ENCODE measurements around the gene DHX9.

Gene DHX9

DNA sequence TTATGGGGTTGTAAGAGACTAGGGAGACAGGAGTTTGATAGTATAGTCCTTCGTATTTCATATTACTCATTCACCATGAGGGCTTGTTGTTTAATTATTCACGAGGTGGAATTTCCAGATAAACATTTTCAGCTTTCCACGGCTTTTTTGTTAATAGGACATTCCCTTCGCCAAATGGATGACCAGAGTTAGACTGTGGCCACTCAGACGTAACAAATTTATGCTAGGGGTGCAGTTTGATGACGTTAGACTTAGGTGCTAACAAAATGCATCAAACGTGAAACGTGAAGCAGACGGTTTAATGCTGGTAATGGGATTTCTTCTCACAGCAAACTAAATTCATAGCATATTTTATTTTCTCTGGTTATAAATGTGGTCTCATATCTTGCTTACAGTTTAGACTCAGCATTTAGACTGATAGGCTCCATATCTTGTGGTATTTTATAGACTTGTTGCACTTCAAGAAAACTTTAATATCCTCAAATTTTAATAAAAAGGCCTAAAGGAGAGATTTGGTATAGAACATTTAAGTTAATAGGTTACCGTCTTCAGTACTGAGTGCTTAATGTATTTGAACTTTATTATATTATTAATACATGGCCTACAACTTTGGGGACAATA lies 2.3 kb downstream of the DHX9 start:
- DNase-seq (ENCODE audit: low spot score), result peak; percentile 58

DNA sequence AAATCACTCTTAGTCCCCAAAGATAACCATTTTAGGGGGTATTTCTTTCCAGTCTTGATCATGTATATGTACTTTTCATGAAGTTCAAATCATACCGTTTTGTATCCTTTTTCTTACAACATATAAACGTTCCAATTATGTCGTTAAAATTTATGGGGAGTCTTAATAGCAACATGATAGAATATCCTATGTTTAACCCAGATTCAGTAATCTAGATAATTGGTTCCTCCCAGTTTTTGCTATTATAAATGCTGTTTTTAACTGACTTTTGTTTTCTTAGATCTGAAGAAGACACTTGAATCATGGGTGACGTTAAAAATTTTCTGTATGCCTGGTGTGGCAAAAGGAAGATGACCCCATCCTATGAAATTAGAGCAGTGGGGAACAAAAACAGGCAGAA lies 3.1 kb downstream of the DHX9 start:
- no peak for DNase-seq (ENCODE audit: low spot score)

GRCh38 chr1:182845379-182845778 lies 6.2 kb downstream of the DHX9 start:
- no peak for DNase-seq (ENCODE audit: low spot score)

DNA sequence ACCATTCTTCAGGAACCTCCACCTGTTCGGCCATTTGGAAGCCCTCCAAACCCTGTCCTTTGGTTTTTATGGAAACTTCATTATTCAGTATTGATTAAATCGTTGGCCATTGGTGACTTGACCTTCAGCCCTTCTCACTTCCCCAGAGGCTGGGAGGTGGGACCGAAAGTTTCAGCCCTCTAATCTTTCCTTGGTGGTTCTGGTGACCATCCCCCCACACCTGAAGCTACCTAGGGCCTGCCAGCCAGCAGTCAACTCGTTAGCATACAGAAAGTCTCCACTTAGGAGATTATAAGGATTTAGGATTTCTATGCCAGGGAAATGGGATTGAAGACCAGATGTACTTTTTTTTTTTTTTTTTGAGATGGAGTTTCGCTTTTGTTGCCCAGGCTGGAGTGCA lies 6.7 kb downstream of the DHX9 start:
- DNase-seq (ENCODE audit: low spot score), result no peak

DNA sequence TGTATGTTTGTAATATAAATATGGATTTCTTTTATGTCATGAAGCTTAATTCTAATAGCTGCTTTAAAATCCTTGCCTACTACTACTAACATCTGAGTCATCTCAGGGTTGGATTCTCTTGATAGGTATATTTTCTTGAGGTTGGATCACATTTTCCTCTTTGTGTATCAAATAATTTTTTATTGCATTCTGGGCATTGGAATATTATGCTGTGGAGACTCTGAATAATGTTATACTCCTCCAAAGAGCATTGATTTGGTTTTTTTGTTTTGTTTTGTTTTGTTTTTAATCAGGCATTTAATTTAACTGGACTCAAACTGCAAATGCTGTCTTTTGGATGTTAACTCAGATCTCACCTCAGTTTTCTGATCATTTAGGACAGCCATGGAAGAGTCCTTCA lies 8.0 kb downstream of the DHX9 start:
- DNase-seq (ENCODE audit: low spot score), result no peak

DNA sequence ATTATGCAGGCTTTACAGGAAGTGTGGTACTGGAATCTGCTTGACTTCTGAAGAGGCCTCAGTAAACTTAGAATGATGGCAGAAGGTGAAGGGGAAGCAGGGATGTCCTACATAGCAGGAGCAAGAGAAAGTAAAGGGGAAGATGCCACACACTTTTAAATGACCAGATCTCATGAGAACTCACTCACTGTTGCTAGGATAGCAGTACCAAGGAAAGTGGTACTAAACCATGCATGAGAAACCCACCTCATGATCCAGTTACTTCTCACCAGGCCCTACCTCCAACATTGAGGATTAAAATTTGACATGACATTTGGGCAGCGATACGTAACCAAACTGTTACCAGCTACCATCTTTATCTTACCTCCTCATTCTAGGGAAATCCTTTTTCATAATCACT lies 9.6 kb downstream of the DHX9 start:
- no peak for DNase-seq (ENCODE audit: low spot score)

DNA sequence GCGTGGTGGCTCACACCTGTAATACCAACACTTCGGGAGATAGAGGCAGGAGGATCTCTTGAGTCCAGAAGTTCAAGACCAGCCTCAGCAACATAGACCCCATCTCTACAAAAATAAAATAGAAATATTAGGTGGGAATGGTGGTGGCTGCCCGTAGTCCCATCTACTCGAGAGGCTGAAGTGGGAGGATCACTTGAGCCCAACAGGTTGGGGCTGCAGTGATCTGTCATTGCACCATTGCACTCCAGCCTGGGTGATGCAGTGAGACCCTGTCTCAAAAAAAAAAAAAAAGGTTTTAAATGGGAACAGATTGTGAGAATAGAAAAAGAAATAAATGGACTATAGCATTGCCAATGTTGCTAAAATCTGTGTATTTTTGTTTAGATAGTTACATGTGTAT lies 11.2 kb downstream of the DHX9 start:
- DNase-seq (ENCODE audit: low spot score), result no peak

GRCh38 chr1:182851825-182852224 lies 12.7 kb downstream of the DHX9 start:
- DNase-seq (ENCODE audit: low spot score), result no peak

GRCh38 chr1:182855911-182856310 lies 16.8 kb downstream of the DHX9 start:
- no peak for DNase-seq (ENCODE audit: low spot score)

DNA sequence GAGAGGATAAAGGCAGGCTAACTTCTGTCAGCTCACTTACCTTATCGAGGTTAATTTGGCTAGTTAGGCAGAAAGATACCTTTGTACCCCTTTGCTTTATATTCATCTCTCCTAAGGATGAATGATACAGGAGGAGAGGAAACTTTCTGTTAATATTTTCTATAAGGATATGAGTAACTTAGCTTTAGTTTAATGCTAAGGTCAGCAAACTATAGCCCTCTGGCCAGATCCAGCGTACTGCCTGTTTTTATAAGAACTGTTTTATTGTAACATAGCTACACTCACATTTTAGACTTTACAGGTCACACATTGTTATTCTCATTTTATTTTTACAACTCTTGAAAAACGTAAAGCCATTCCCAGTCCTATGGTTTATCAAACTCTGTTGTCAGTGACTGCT lies 18.1 kb downstream of the DHX9 start:
- DNase-seq (ENCODE audit: low spot score), result no peak

- DNase-seq (ENCODE audit: low spot score), result no peak
Observed at GRCh38 chr1:182860658-182861057, 21.5 kb downstream of the DHX9 start.

- no peak for DNase-seq (ENCODE audit: low spot score)
Observed at GRCh38 chr1:182861994-182862393, 22.8 kb downstream of the DHX9 start.

GRCh38 chr1:182862827-182863226 lies 23.7 kb downstream of the DHX9 start:
- no peak for DNase-seq (ENCODE audit: low spot score)

DNA sequence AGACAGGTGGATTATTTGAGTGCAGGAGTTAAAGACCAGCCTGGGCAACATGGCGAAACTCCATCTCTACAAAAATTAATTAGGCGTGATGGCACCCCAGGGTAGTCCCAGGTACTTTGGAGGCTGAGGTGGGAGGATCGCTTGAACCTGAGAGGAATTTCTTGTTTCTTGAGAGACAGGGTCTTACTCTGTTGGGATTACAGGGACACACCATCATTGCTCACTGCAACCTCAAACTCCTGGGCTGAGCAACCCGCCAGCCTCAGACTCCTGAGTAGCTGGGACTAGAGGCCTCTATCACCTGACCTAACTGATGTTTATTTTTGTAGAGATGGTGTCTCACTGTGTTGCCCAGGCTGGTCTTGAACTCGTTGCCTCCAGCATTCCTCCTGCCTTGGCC lies 24.8 kb downstream of the DHX9 start:
- no peak for DNase-seq (ENCODE audit: low spot score)

- no peak for DNase-seq (ENCODE audit: low spot score)
Observed at GRCh38 chr1:182867861-182868260, 28.7 kb downstream of the DHX9 start.

DNA sequence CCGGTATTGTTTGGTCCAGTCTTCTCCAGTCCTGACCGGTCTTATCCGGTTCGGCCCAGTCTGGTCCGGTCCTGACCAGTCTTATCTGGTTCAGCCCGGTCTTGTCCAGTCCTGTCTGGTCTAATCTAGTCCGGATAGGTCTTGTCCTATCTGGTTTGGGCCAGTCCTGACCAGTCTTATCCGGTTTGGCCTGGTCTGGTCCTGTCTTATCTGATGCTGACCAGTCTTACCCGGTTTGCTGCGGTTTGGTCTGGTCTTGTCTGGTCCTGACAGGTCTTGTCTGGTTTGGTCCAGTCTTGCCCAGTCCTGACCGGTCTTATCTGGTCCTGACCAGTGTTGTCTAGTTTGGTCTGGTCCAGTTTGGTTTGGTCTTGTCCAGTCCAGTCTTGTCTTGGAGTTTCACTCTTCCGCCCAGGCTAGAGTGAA lies 30.1 kb downstream of the DHX9 start:
- DNase-seq (ENCODE audit: low spot score), result no peak

- no peak for DNase-seq (ENCODE audit: low spot score)
Observed at GRCh38 chr1:182872881-182873280, 33.7 kb downstream of the DHX9 start.

DNA sequence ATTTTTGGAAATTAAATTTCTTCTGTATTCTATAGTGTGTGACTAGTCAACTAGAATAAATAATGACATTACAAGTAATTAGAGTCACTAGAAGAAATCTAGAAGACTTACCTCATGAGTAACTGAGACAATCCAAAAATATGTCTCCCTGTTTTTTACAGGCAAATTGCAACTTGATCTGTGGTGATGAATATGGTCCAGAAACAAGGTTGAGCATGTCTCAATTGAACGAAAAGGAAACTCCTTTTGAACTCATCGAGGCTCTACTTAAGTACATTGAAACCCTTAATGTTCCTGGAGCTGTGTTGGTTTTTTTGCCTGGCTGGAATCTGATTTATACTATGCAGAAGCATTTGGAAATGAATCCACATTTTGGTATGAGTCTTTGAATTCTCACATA lies 36.7 kb downstream of the DHX9 start:
- DNase-seq (ENCODE audit: low spot score), result no peak

- DNase-seq (ENCODE audit: low spot score), result no peak
Observed at GRCh38 chr1:182877331-182877730, 38.2 kb downstream of the DHX9 start.

GRCh38 chr1:182877842-182878241 lies 38.7 kb downstream of the DHX9 start:
- DNase-seq (ENCODE audit: low spot score), result no peak

GRCh38 chr1:182884872-182885271 lies 45.7 kb downstream of the DHX9 start:
- no peak for DNase-seq (ENCODE audit: low spot score)

- no peak for DNase-seq (ENCODE audit: low spot score)
Observed at GRCh38 chr1:182885591-182885990, 46.4 kb downstream of the DHX9 start.

DNA sequence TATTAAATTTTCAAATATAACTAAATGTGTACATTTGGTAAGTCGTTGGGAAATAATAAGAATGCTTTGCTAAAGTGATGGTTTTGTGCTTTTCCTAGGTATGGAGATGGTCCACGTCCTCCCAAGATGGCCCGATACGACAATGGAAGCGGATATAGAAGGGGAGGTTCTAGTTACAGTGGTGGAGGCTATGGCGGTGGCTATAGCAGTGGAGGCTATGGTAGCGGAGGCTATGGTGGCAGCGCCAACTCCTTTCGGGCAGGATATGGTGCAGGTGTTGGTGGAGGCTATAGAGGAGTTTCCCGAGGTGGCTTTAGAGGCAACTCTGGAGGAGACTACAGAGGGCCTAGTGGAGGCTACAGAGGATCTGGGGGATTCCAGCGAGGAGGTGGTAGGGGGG lies 47.8 kb downstream of the DHX9 start:
- no peak for DNase-seq (ENCODE audit: low spot score)

DNA sequence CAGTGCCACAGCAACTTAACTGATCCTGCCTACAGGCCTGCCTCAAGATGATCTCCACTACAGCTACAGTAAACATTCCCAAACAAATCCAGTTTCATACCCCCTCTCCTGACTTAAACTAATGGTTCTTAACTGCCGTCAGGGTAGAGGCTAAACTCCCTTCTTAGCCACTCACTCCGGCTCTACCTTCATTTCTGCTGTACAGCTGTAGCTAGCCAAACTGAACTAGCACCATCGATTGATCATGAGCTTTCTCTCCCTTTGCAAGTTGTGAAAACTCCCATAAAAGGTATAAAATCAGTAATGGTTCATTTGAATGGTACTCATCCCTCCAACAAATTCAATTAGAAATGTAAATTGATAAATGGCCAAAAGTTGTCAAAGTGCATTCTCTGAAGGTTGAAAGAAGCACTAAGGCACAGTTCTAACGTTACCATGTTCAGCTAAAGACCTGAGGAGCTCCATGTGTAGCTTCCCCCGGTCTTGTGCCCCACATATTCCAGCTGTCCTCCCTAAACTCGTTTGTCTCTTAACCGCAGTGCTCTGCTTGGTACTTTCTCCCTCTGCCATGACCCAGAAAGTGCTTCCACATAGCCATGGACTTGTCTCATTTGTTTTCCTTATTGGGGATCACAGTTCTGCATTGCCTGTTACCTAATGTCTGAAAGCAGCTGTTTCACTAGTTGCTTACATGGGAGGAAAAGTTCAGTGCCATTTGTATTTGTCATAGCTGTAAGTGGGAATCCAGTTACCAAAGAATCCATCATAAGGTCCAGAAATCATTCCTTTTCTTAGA lies 49.8 kb downstream of the DHX9 start:
- DNase-seq (ENCODE audit: low spot score), result no peak
